HepG2 (cell line): ENCODE results near the gene MIX23. TPM values are rescaled to one million over a fixed set of nuclear protein-coding genes. Genes with fewer than 3 reads are reported as not detected.

Experiments used
- ELF3 ChIP-seq: IDR thresholded peaks from 2 replicates; pipeline ENCODE4 v1.6.1; 2016; ENCODE audit warnings: missing genetic modification reagents, missing compliant biosample characterization
- NCOA1 ChIP-seq: sonication (generic); formaldehyde crosslinking; IDR thresholded peaks from 2 replicates; pipeline ENCODE4 v1.9.0; 2021; ENCODE audit warnings: missing genetic modification reagents
- NR2C2 ChIP-seq: sonication (generic); formaldehyde crosslinking; IDR thresholded peaks from 2 replicates; pipeline ENCODE4 v1.4.0; 2020; ENCODE audit warnings: missing genetic modification reagents, mild to moderate bottlenecking, moderate library complexity, borderline replicate concordance
- RXRB ChIP-seq: IDR thresholded peaks from 2 replicates; pipeline ENCODE4 v1.6.1; 2016; ENCODE audit warnings: borderline replicate concordance, missing genetic modification reagents, missing compliant biosample characterization
- SOX5 ChIP-seq: IDR thresholded peaks from 2 replicates; pipeline ENCODE4 v1.6.1; 2016; ENCODE audit warnings: borderline replicate concordance
- polyA plus RNA-seq, 8 experiments: library from polyadenylated mRNA; depleted of rRNA in 3 of 8; stranded (reverse) in 7 of 8; unstranded in 1 of 8; fragments of >200 nt; fragmentation: Illumina TruSeq in 4 of 8; extraction: Trizol in 4 of 8; gene quantifications; 2 replicates each; pipeline versions ENCODE4 v1.2.1 to v1.2.3, GENCODE V29; 2011 to 2016; ENCODE audit warnings: low read depth in 4 of 8, missing spikeins in 1 of 8, mixed read lengths in 1 of 8; ENCODE audit not compliant: insufficient read depth in 1 of 8
- total RNA-seq, 5 experiments: library from RNA; depleted of rRNA; stranded (reverse); fragments of >200 nt; fragmentation: Illumina TruSeq; extraction: Trizol; gene quantifications; 2 replicates each; pipeline ENCODE4 v1.2.3, GENCODE V29; 2016; ENCODE audit warnings: low read depth in 1 of 5
- TF ChIP-seq, protein P1 (sequence below), 2 experiments: sonication (generic) in 1 of 2; formaldehyde crosslinking in 1 of 2; IDR thresholded peaks; 2 replicates each; pipeline versions ENCODE4 v1.4.0 to v1.6.1; 2018 to 2020; ENCODE audit warnings: missing genetic modification reagents in 2 of 2, borderline replicate concordance in 1 of 2, low read depth in 1 of 2, mild to moderate bottlenecking in 1 of 2, missing biosample characterization in 1 of 2
- TF ChIP-seq, protein P2 (sequence below): sonication (generic); formaldehyde crosslinking; IDR thresholded peaks from 2 replicates; pipeline ENCODE4 v1.8.1; 2022; ENCODE audit warnings: low read depth, mild to moderate bottlenecking, missing genetic modification reagents
- TF ChIP-seq, protein P3 (sequence below): sonication (generic); formaldehyde crosslinking; IDR thresholded peaks from 2 replicates; pipeline ENCODE4 v1.4.0; 2020; ENCODE audit warnings: missing genetic modification reagents, borderline replicate concordance
- TF ChIP-seq, protein P4 (sequence below): sonication (generic); formaldehyde crosslinking; conservative IDR thresholded peaks from 2 replicates; pipeline ENCODE4 v1.4.0; 2020; ENCODE audit warnings: missing genetic modification reagents
- TF ChIP-seq, protein P5 (sequence below): sonication (generic); formaldehyde crosslinking; IDR thresholded peaks from 2 replicates; pipeline ENCODE4 v1.4.0; 2020; ENCODE audit warnings: missing genetic modification reagents
- TF ChIP-seq, protein P6 (sequence below): sonication (generic); formaldehyde crosslinking; conservative IDR thresholded peaks from 2 replicates; pipeline ENCODE4 v1.4.0; 2020; ENCODE audit warnings: mild to moderate bottlenecking, missing genetic modification reagents, moderate library complexity

The MIX23 gene
- total and polyA plus RNA-seq, 2 of the 13 experiments (the other 11 are each of a cell fraction or from before 2014, with no cell fraction given): 20.0 to 152 TPM

DNA sequence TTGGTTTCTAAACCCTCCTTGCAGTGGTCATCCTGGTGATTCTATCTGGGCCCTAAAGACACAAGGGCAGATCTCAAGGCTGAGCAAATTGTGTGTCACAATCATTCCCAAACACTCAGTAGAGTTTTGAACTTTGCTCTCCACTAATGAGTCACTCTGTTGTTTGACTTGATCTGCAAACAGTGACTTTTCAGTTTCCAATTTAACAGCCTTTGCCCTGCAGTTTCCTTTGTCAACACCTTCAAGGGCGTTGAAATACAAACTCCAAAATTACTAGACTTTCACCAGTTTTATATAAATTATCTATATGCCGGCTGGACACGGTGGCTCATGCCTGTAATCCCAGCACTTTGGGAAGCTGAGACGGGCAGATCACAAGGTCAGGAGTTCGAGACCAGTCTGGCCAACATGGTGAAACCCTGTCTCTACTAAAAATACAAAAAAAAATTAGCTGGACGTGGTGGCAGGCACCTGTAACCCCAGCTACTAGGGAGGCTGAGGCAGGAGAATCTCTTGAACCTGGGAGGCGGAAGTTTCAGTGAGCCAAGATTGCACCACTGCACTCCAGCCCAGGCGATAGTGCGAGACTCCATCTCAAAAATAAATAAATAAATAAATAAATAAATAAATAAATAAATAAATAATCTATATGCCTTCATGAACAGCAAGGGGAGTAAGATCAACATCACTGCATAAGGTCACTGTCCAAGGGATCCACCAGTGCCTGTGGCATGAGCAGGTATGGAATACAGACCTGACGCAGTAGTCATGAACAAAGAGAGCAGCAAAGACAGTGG is 17.3 kb downstream of the MIX23 start (continued):
- peak; percentile 79; the same call in 1 of the 2 replicates for TF ChIP-seq NCOA1 (CRISPR knock-in tag)
- TF ChIP-seq, protein P1, sequence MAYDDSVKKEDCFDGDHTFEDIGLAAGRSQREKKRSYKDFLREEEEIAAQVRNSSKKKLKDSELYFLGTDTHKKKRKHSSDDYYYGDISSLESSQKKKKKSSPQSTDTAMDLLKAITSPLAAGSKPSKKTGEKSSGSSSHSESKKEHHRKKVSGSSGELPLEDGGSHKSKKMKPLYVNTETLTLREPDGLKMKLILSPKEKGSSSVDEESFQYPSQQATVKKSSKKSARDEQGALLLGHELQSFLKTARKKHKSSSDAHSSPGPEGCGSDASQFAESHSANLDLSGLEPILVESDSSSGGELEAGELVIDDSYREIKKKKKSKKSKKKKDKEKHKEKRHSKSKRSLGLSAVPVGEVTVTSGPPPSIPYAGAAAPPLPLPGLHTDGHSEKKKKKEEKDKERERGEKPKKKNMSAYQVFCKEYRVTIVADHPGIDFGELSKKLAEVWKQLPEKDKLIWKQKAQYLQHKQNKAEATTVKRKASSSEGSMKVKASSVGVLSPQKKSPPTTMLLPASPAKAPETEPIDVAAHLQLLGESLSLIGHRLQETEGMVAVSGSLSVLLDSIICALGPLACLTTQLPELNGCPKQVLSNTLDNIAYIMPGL (CRISPR knock-in tag; IDR thresholded peaks at IDR 0.05; ENCODE audit: borderline replicate concordance in 1 of 2, low read depth in 1 of 2): peak in 1 of 2 experiments; percentile 54; a peak in 1 of 4 replicates
- TF ChIP-seq, protein P2, sequence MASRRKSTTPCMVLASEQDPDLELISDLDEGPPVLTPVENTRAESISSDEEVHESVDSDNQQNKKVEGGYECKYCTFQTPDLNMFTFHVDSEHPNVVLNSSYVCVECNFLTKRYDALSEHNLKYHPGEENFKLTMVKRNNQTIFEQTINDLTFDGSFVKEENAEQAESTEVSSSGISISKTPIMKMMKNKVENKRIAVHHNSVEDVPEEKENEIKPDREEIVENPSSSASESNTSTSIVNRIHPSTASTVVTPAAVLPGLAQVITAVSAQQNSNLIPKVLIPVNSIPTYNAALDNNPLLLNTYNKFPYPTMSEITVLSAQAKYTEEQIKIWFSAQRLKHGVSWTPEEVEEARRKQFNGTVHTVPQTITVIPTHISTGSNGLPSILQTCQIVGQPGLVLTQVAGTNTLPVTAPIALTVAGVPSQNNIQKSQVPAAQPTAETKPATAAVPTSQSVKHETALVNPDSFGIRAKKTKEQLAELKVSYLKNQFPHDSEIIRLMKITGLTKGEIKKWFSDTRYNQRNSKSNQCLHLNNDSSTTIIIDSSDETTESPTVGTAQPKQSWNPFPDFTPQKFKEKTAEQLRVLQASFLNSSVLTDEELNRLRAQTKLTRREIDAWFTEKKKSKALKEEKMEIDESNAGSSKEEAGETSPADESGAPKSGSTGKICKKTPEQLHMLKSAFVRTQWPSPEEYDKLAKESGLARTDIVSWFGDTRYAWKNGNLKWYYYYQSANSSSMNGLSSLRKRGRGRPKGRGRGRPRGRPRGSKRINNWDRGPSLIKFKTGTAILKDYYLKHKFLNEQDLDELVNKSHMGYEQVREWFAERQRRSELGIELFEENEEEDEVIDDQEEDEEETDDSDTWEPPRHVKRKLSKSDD (CRISPR knock-in tag): peak; percentile 78; the same call in 1 of the 2 replicates
- TF ChIP-seq, protein P3, sequence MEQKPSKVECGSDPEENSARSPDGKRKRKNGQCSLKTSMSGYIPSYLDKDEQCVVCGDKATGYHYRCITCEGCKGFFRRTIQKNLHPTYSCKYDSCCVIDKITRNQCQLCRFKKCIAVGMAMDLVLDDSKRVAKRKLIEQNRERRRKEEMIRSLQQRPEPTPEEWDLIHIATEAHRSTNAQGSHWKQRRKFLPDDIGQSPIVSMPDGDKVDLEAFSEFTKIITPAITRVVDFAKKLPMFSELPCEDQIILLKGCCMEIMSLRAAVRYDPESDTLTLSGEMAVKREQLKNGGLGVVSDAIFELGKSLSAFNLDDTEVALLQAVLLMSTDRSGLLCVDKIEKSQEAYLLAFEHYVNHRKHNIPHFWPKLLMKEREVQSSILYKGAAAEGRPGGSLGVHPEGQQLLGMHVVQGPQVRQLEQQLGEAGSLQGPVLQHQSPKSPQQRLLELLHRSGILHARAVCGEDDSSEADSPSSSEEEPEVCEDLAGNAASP (CRISPR knock-in tag): peak; percentile 50; the same call in 1 of the 2 replicates
- TF ChIP-seq, protein P4, sequence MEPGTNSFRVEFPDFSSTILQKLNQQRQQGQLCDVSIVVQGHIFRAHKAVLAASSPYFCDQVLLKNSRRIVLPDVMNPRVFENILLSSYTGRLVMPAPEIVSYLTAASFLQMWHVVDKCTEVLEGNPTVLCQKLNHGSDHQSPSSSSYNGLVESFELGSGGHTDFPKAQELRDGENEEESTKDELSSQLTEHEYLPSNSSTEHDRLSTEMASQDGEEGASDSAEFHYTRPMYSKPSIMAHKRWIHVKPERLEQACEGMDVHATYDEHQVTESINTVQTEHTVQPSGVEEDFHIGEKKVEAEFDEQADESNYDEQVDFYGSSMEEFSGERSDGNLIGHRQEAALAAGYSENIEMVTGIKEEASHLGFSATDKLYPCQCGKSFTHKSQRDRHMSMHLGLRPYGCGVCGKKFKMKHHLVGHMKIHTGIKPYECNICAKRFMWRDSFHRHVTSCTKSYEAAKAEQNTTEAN (CRISPR knock-in tag): peak; percentile 57; the same call in 1 of the 2 replicates
- TF ChIP-seq ELF3: peak; percentile 81
- TF ChIP-seq SOX5 (CRISPR knock-in tag): peak; percentile 96
- TF ChIP-seq, protein P5, sequence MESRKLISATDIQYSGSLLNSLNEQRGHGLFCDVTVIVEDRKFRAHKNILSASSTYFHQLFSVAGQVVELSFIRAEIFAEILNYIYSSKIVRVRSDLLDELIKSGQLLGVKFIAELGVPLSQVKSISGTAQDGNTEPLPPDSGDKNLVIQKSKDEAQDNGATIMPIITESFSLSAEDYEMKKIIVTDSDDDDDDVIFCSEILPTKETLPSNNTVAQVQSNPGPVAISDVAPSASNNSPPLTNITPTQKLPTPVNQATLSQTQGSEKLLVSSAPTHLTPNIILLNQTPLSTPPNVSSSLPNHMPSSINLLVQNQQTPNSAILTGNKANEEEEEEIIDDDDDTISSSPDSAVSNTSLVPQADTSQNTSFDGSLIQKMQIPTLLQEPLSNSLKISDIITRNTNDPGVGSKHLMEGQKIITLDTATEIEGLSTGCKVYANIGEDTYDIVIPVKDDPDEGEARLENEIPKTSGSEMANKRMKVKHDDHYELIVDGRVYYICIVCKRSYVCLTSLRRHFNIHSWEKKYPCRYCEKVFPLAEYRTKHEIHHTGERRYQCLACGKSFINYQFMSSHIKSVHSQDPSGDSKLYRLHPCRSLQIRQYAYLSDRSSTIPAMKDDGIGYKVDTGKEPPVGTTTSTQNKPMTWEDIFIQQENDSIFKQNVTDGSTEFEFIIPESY: peak; percentile 55; the same call in 1 of the 2 replicates
- TF ChIP-seq RXRB (CRISPR knock-in tag): peak; percentile 93
- TF ChIP-seq, protein P6, sequence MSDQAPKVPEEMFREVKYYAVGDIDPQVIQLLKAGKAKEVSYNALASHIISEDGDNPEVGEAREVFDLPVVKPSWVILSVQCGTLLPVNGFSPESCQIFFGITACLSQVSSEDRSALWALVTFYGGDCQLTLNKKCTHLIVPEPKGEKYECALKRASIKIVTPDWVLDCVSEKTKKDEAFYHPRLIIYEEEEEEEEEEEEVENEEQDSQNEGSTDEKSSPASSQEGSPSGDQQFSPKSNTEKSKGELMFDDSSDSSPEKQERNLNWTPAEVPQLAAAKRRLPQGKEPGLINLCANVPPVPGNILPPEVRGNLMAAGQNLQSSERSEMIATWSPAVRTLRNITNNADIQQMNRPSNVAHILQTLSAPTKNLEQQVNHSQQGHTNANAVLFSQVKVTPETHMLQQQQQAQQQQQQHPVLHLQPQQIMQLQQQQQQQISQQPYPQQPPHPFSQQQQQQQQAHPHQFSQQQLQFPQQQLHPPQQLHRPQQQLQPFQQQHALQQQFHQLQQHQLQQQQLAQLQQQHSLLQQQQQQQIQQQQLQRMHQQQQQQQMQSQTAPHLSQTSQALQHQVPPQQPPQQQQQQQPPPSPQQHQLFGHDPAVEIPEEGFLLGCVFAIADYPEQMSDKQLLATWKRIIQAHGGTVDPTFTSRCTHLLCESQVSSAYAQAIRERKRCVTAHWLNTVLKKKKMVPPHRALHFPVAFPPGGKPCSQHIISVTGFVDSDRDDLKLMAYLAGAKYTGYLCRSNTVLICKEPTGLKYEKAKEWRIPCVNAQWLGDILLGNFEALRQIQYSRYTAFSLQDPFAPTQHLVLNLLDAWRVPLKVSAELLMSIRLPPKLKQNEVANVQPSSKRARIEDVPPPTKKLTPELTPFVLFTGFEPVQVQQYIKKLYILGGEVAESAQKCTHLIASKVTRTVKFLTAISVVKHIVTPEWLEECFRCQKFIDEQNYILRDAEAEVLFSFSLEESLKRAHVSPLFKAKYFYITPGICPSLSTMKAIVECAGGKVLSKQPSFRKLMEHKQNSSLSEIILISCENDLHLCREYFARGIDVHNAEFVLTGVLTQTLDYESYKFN (CRISPR knock-in tag): peak; percentile 98
- peak; percentile 62; the same call in 1 of the 2 replicates for TF ChIP-seq NR2C2 (CRISPR knock-in tag)
